IMR-90 (cell line): ENCODE measurements around the gene JAKMIP3. TPM values are rescaled to one million over a fixed set of nuclear protein-coding genes. Genes with fewer than 3 reads are reported as not detected.

Experiments used
- ATAC-seq: fragments of 200-7000 bp; cut with Tn5 transposase; 2 replicates; pipeline ENCODE4 v1.9.1; 2020; ENCODE audit warnings: low read depth, mild to moderate bottlenecking, moderate library complexity
- Bru-seq: library from RNA; stranded (reverse); fragments of 400-500 nt; gene quantifications from one replicate; lab custom pipeline; 2021; lab: Mats Ljungman, UMichigan
- BruChase-seq, 2 experiments: library from RNA; stranded (reverse); fragments of 400-500 nt; gene quantifications; one replicate each; lab custom pipeline; 2021; lab: Mats Ljungman, UMichigan
- BruUV-seq: library from RNA; stranded (reverse); fragments of 400-500 nt; replicated peaks from 2 replicates; lab custom pipeline; 2021; lab: Mats Ljungman, UMichigan
- CTCF ChIA-PET: fragments of 300-600 bp; formaldehyde crosslinking; extraction: SDS; loops from one replicate; lab custom pipeline; 2021; ENCODE audit warnings: antibody characterized with exemption; lab: Yijun Ruan, JAX
- POLR2A ChIA-PET: fragments of 300-600 bp; sonication (Branson Sonifier 250); formaldehyde crosslinking; loops from one replicate; lab custom pipeline; 2022; ENCODE audit warnings: antibody characterized with exemption; ENCODE audit not compliant: unreplicated experiment; lab: Charles Lee
- DNase-seq: peaks from one replicate; pipeline ENCODE4 v3.0.0; 2013
- H2AFZ ChIP-seq: replicated peaks from 2 replicates; pipeline ENCODE3; 2013; ENCODE audit warnings: low read length, mild to moderate bottlenecking; ENCODE audit not compliant: poor library complexity
- H2AK5ac ChIP-seq: 2 replicates; pipeline ENCODE4 v1.6.1; 2013; ENCODE audit warnings: low read depth, low read length, inconsistent platforms
- H2AK9ac ChIP-seq: replicated peaks from 2 replicates; pipeline ENCODE3; 2013; ENCODE audit warnings: mild to moderate bottlenecking, low read depth, low read length, moderate library complexity; ENCODE audit not compliant: poor library complexity
- H2BK120ac ChIP-seq: 2 replicates; pipeline ENCODE4 v1.6.1; 2013; ENCODE audit warnings: low read depth, low read length, inconsistent platforms
- H2BK15ac ChIP-seq: 3 replicates; pipeline ENCODE4 v1.6.1; 2013; ENCODE audit warnings: low read depth, low read length, inconsistent platforms
- H2BK20ac ChIP-seq: 2 replicates; pipeline ENCODE4 v1.6.1; 2013; ENCODE audit warnings: low read depth, mild to moderate bottlenecking, inconsistent platforms, low read length, moderate library complexity
- H2BK5ac ChIP-seq: 2 replicates; pipeline ENCODE4 v1.6.1; 2013; ENCODE audit warnings: mild to moderate bottlenecking, low read depth, low read length, inconsistent platforms; ENCODE audit not compliant: poor library complexity, severe bottlenecking
- H3K14ac ChIP-seq: replicated peaks from 2 replicates; pipeline ENCODE4 v1.6.1; 2013; ENCODE audit warnings: low read depth, low read length, inconsistent platforms
- H3K18ac ChIP-seq: 2 replicates; pipeline ENCODE4 v1.6.1; 2013; ENCODE audit warnings: low read depth, low read length, control low read depth
- H3K23ac ChIP-seq: 2 replicates; pipeline ENCODE4 v1.6.1; 2013; ENCODE audit warnings: low read depth, low read length, inconsistent platforms
- H3K27ac ChIP-seq: 2 replicates; pipeline ENCODE4 v1.5.1; 2013; ENCODE audit warnings: mild to moderate bottlenecking, control low read depth, low read length; ENCODE audit not compliant: insufficient read depth
- H3K27me3 ChIP-seq: 2 replicates; pipeline ENCODE4 v1.6.1; 2013; ENCODE audit warnings: low read length; ENCODE audit not compliant: control insufficient read depth, insufficient read depth
- H3K36me3 ChIP-seq: 2 replicates; pipeline ENCODE4 v1.6.1; 2013; ENCODE audit warnings: low read length, mixed read lengths; ENCODE audit not compliant: control insufficient read depth, insufficient read depth
- H3K4ac ChIP-seq: 2 replicates; pipeline ENCODE4 v1.6.1; 2013; ENCODE audit warnings: low read depth, low read length, inconsistent platforms
- H3K4me1 ChIP-seq: 2 replicates; pipeline ENCODE4 v1.6.1; 2013; ENCODE audit warnings: low read length, mixed read lengths; ENCODE audit not compliant: control insufficient read depth, insufficient read depth
- H3K4me2 ChIP-seq: 2 replicates; pipeline ENCODE4 v1.6.1; 2013; ENCODE audit warnings: low read depth, mild to moderate bottlenecking, control low read depth, low read length, moderate library complexity
- H3K4me3 ChIP-seq: 2 replicates; pipeline ENCODE4 v1.5.1; 2013; ENCODE audit warnings: low read depth, mild to moderate bottlenecking, control low read depth, low read length, moderate library complexity; ENCODE audit not compliant: insufficient read depth
- H3K56ac ChIP-seq: 2 replicates; pipeline ENCODE4 v1.6.1; 2013; ENCODE audit warnings: low read length, inconsistent platforms; ENCODE audit not compliant: insufficient read depth; ENCODE audit errors: extremely low read depth
- H3K79me1 ChIP-seq, 2 experiments: 2 replicates each; pipeline ENCODE4 v1.6.1; 2013; ENCODE audit warnings: low read length in 2 of 2, inconsistent platforms in 1 of 2, low read depth in 1 of 2
- H3K9ac ChIP-seq: 2 replicates; pipeline ENCODE4 v1.6.1; 2013; ENCODE audit warnings: low read depth, low read length, control low read depth
- H3K9me1 ChIP-seq: 2 replicates; pipeline ENCODE4 v1.6.1; 2013; ENCODE audit warnings: low read length, inconsistent platforms; ENCODE audit not compliant: insufficient read depth
- H3K9me3 ChIP-seq: 2 replicates; pipeline ENCODE4 v1.6.1; 2013; ENCODE audit warnings: low read length; ENCODE audit not compliant: control insufficient read depth, insufficient read depth
- H4K20me1 ChIP-seq: 2 replicates; pipeline ENCODE4 v1.6.1; 2013; ENCODE audit warnings: low read length, inconsistent platforms; ENCODE audit not compliant: insufficient read depth
- H4K5ac ChIP-seq: 2 replicates; pipeline ENCODE4 v1.6.1; 2013; ENCODE audit warnings: mild to moderate bottlenecking, low read depth, low read length, control low read depth
- H4K8ac ChIP-seq, 2 experiments: 2 replicates each; pipeline ENCODE4 v1.6.1; 2013; ENCODE audit warnings: low read depth in 2 of 2, low read length in 2 of 2, control low read depth in 1 of 2, inconsistent platforms in 1 of 2
- H4K91ac ChIP-seq: 2 replicates; pipeline ENCODE4 v1.6.1; 2013; ENCODE audit warnings: low read depth, low read length, inconsistent platforms; ENCODE audit not compliant: insufficient read depth
- CEBPB ChIP-seq: IDR thresholded peaks from 2 replicates; pipeline ENCODE4 v1.6.1; 2012; ENCODE audit warnings: low read depth, low read length, improper control_type of control experiment
- ELK1 ChIP-seq: fragments of 150-350 bp; IDR thresholded peaks from 2 replicates; pipeline ENCODE4 v1.6.1; 2016; ENCODE audit warnings: low read depth, mild to moderate bottlenecking, low read length, moderate library complexity, borderline replicate concordance
- FOS ChIP-seq: fragments of 150-350 bp; IDR thresholded peaks from 2 replicates; pipeline ENCODE4 v1.6.1; 2016; ENCODE audit warnings: low read depth, low read length
- MAFK ChIP-seq: IDR thresholded peaks from 2 replicates; pipeline ENCODE4 v1.6.1; 2012; ENCODE audit warnings: low read depth, low read length, improper control_type of control experiment
- MAZ ChIP-seq: IDR thresholded peaks from 2 replicates; pipeline ENCODE4 v1.6.1; 2012; ENCODE audit warnings: low read depth, mild to moderate bottlenecking, low read length, improper control_type of control experiment, moderate library complexity, borderline replicate concordance
- MXI1 ChIP-seq: IDR thresholded peaks from 2 replicates; pipeline ENCODE4 v1.6.1; 2012; ENCODE audit warnings: low read depth, mild to moderate bottlenecking, low read length, moderate library complexity, borderline replicate concordance
- NFE2L2 ChIP-seq: fragments of 150-350 bp; IDR thresholded peaks from 2 replicates; pipeline ENCODE4 v1.6.1; 2016; ENCODE audit warnings: low read depth, mild to moderate bottlenecking, low read length
- POLR2A ChIP-seq: IDR thresholded peaks from 2 replicates; pipeline ENCODE4 v1.6.1; 2012; ENCODE audit warnings: mild to moderate bottlenecking, low read depth, low read length
- RAD21 ChIP-seq: IDR thresholded peaks from 2 replicates; pipeline ENCODE4 v1.6.1; 2012; ENCODE audit warnings: low read length, improper control_type of control experiment
- RCOR1 ChIP-seq: IDR thresholded peaks from 2 replicates; pipeline ENCODE4 v1.6.1; 2012; ENCODE audit warnings: mild to moderate bottlenecking, low read length, improper control_type of control experiment; ENCODE audit not compliant: insufficient replicate concordance
- SMC3 ChIP-seq: fragments of 150-350 bp; IDR thresholded peaks from 2 replicates; pipeline ENCODE4 v1.6.1; 2016; ENCODE audit warnings: low read depth, mild to moderate bottlenecking, antibody characterized with exemption, low read length, moderate library complexity
- WGBS, 2 experiments: methylation state at CpG; one replicate each; pipeline versions ENCODE4 v1.1.5 to v1.1.7; 2013; ENCODE audit warnings: missing lambda C conversion rate in 2 of 2; ENCODE audit not compliant: insufficient read length in 1 of 2; ENCODE audit errors: extremely low coverage in 2 of 2; 5-methylcytosine and 5-hydroxymethylcytosine counted together
- dilution Hi-C: fragments of 300-500 bp; cut with HindIII; formaldehyde crosslinking; loops from one replicate; pipeline ENCODE4 v1.14.3; 2018; ENCODE audit warnings: low sequenced_read_pairs; ENCODE audit not compliant: unreplicated experiment
- in situ Hi-C: fragments of 300-500 bp; cut with MboI; formaldehyde crosslinking; loops from 3 replicates; pipeline ENCODE4 v1.14.3; 2019; ENCODE audit warnings: low sequenced_read_pairs, inconsistent platforms, mixed read lengths
- intact Hi-C: fragments of 100-400 bp; cut with micrococcal nuclease; formaldehyde crosslinking; loops from 2 replicates; pipeline ENCODE4 v1.10.0; 2022
- long read RNA-seq: library from polyadenylated mRNA; unstranded; transcript quantifications from one replicate; pipeline ENCODE4 v2.0.0, GENCODE V29; 2021; ENCODE audit not compliant: unreplicated experiment
- polyA plus RNA-seq, 3 experiments: library from polyadenylated mRNA; depleted of rRNA; stranded (reverse); fragments of >200 nt; gene quantifications; 2 replicates each; pipeline ENCODE4 v1.2.3, GENCODE V29; 2012; ENCODE audit warnings: low replicate concordance in 1 of 3
- total RNA-seq: library from RNA; depleted of rRNA; stranded (reverse); fragments of >200 nt; gene quantifications from 2 replicates; pipeline ENCODE4 v1.2.3, GENCODE V29; 2012; rRNA removed

The JAKMIP3 gene
- total RNA-seq (under 0.01 TPM in 2 replicates), polyA plus RNA-seq (2012; rRNA removed) (0.09 and 0.22 TPM in 2 replicates), Bru-seq, nascent RNA (percentile 27 among the genes with signal in this experiment), BruChase-seq, experiment 1, labeled RNA remaining after a 6-hour chase (percentile 32 among the genes with signal in this experiment), BruChase-seq, experiment 2, labeled RNA remaining after a 2-hour chase (percentile 30 among the genes with signal in this experiment)
- 0.02 and 0.08 TPM in 2 replicates for polyA plus RNA-seq (2012; cell fraction: cytosol; rRNA removed)
- polyA plus RNA-seq (2012; cell fraction: nucleus; rRNA removed; ENCODE audit: low replicate concordance), result 0.97 and 2.2 TPM in 2 replicates
- long read RNA-seq, result 0 reads

- H3K56ac ChIP-seq, result 0 out of 2 replicates have a peak within 1 kb of the TSS, but pooled peaks have one; percentile 21
- H3K18ac ChIP-seq, result peak within 1 kb of the TSS; percentile 71
- TF ChIP-seq RCOR1 (no peak), NFE2L2 (peak; percentile 97), MAZ (no peak), MXI1 (0 out of 2 replicates have a peak, but pooled peaks have one; percentile 22), SMC3 (no peak), FOS (peak; percentile 72; the same call in 1 of the 2 replicates), RAD21 (no peak), ELK1 (no peak), MAFK (peak; percentile 79), POLR2A (no peak), CEBPB (peak; percentile 84)
- no peaks in the 10 kb centered on the region for H3K79me1 ChIP-seq
- POLR2A ChIA-PET, result no interaction called here
- dilution Hi-C loops (no loop called here), intact Hi-C loops (loop anchor here (5.0 kb wide), 1 partner anchor 83 kb away; the partner anchor contains the start of gene BNIP3), in situ Hi-C loops (no loop called here)
- 0 out of 2 replicates have a peak within 1 kb of the TSS, but pooled peaks have one; percentile 12 for H4K5ac ChIP-seq
- DNase-seq (peak; percentile 96), ATAC-seq (peak; percentile 96)
- peak within 1 kb of the TSS; percentile 61 for H3K4me3 ChIP-seq
- H3K27ac ChIP-seq, result peak within 1 kb of the TSS; percentile 84
- no peaks in the 10 kb centered on the region for H4K20me1 ChIP-seq
- peak within 1 kb of the TSS; percentile 40 for H3K4ac ChIP-seq
- peak within 1 kb of the TSS; percentile 41 for H2BK120ac ChIP-seq
- peak within 1 kb of the TSS; percentile 60 for H3K9ac ChIP-seq
- peaks cover 6% of the 10 kb centered on the region; the same call in 1 of the 2 replicates for H3K4me1 ChIP-seq
- H3K14ac ChIP-seq, result peak within 1 kb of the TSS; percentile 3
- H2BK15ac ChIP-seq, result peak within 1 kb of the TSS; percentile 30; the same call in 1 of the 3 replicates
- BruUV-seq, result no TSS peak
- H3K36me3 ChIP-seq, result no peaks in the 10 kb centered on the region
- WGBS, 2 experiments, result 2% methylated on average over 14 of the region's 35 CpGs; no CpG with 5 or more reads in 1 of the 2 experiments
- H3K23ac ChIP-seq, result peak within 1 kb of the TSS; percentile 29; the same call in 1 of the 2 replicates
- H2AK9ac ChIP-seq, result peak within 1 kb of the TSS; percentile 56
- H2AFZ ChIP-seq, result peak within 1 kb of the TSS; percentile 96
- peak within 1 kb of the TSS; percentile 19 for H4K91ac ChIP-seq
- peak within 1 kb of the TSS; percentile 98 for H3K4me2 ChIP-seq
- H2BK20ac ChIP-seq, result peak within 1 kb of the TSS; percentile 27; the same call in 1 of the 2 replicates
- H3K9me3 ChIP-seq, result no peaks in the 10 kb centered on the region
- H3K27me3 ChIP-seq, result peaks cover 13% of the 10 kb centered on the region; the same call in 1 of the 2 replicates
- CTCF ChIA-PET, result interaction anchor here (0.6 kb wide), 1 partner anchor 77 kb away, joined by 3 read pairs; no protein-coding TSS in a partner anchor
- H4K8ac ChIP-seq, result peak within 1 kb of the TSS in 1 of 2 experiments; percentile 56; a peak in 2 of 4 replicates
- peaks cover 5% of the 10 kb centered on the region; the same call in 1 of the 2 replicates for H3K9me1 ChIP-seq
- H2BK5ac ChIP-seq, result peak within 1 kb of the TSS; percentile 57
- peak within 1 kb of the TSS; percentile 43; the same call in 1 of the 2 replicates for H2AK5ac ChIP-seq
Observed at GRCh38 chr10:132065491-132066105, at the start of gene JAKMIP3. JAKMIP3 (plus strand) TSS chr10:132065946; CDS start chr10:132104809, 38,863 bp downstream.
